VCaP (cell line): ENCODE data around the gene TEAD2.
"Not testable (repeated sequence)": the region's sequence is repeated elsewhere in the genome, so short reads cannot be mapped to it uniquely, and the experiment has no call there.

Experiments
- H3K27ac ChIP-seq: fragments of 450-650 bp; 2 replicates; pipeline ENCODE4 v1.5.1; 2017
- CTCF ChIP-seq: fragments of 450-650 bp; conservative IDR thresholded peaks from 2 replicates; pipeline ENCODE4 v1.5.1; 2017; ENCODE audit warnings: mild to moderate bottlenecking, moderate library complexity

Gene TEAD2

DNA sequence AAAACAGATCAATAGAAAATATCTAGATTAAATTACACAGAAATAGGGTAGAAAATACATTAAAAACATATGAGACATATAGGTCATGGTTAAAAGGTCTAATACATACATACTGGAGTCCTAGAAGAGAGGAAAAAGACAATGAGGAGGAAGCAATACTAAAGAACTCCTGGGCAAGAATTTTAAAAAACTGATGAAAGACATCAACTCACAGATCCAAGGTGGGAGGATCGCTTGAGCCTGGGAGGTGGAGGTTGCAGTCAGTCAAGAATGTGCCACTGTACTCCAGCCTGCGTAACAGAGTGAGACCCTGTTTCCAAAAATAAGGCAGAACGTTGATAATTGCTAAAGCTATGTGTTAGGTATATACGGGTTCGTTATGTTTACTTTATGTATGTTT, 20.4 kb upstream of the TEAD2 start:
- no peak for TF ChIP-seq CTCF

DNA sequence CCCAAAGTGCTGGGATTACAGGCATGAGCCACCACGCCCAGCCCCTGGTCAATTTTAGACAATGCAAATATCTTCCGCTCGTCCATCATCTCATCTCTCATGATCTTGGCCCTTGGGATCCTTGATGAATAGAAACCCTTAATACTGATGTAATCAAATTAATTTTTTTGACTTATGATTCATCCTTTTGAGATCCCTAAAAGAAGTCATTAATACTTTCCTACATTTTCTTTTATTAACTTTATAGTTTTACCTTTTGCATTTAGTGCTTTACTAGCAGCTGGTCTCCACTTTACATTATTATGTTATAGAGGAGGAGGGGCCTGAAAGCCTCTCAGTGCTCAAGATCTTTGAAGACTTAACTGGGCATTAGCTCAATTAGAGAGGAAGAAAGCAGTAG, 18.2 kb upstream of the TEAD2 start:
- TF ChIP-seq CTCF: no peak

More for the DNA sequence above, 20.4 kb upstream of the TEAD2 start:
- no peak overlapping the region for H3K27ac ChIP-seq

GRCh38 chr19:49378512-49378911, 16.3 kb upstream of the TEAD2 start:
- no peak overlapping the region for H3K27ac ChIP-seq
- no peak for TF ChIP-seq CTCF

More for the DNA sequence above, 18.2 kb upstream of the TEAD2 start:
- H3K27ac ChIP-seq: no peak overlapping the region

DNA sequence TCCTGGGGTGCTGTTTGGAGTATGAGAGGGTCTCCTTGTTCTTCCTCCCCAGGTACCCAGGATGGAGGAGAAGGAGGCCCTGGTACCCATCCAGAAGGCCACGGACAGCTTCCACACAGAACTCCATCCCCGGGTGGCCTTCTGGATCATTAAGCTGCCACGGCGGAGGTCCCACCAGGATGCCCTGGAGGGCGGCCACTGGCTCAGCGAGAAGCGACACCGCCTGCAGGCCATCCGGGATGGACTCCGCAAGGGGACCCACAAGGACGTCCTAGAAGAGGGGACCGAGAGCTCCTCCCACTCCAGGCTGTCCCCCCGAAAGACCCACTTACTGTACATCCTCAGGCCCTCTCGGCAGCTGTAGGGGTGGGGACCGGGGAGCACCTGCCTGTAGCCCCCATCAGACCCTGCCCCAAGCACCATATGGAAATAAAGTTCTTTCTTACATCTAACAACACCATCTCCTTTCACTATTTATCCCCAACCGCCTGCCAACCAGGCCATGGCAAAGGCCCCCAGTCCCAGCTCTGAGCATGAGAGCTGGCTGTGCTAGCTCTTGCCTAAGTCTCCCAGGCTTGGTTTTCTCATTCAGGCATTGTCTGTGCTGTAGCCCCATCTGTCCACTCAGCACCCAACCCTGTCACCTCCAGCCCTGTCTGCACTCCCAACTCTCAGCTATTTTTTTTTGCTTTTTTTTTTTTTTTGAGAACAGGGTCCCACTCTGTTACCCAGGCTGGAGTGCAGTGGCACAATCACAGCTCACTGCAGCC, 12.6 kb upstream of the TEAD2 start:
- no peak overlapping the region for H3K27ac ChIP-seq
- TF ChIP-seq CTCF: no peak

DNA sequence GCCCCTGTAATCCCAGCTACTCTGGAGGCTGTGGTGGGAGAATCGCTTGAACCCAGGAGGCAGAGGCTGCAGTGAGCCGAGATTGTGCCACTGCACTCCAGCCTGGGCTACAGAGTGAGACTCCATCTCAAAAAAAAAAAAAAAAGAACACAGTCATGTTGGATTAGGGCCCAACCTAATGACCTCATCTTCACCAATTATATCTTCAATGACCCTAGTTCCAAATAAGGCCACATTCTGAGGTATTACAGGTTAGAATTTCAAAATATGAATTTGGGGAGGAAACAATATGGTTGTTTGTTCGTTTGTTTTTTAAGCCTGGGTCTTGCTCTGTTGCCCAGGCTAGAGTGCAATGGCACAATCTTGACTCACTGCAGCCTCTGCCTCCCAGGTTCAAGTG, 11.0 kb upstream of the TEAD2 start:
- not testable (repeated sequence) for H3K27ac ChIP-seq

DNA sequence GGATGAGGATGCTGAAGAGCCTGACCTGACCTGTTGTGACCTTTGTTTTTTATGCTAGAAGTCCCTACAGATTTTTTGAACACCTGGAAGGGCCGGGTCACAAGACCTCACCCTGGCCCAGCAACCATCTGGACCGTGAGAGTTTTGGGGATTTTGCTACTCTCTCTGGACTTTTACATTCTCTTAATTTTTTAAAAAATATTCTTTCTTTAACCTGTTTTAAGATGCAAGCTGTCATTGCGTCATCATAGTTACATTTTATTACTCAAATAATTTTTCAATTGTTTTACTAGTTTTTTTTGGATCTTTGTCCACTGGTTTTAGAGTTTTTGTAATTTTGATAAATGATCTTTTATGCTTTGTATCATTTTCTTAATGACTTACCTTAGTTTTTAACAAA, 9.0 kb upstream of the TEAD2 start:
- TF ChIP-seq CTCF: no peak
- no peak overlapping the region for H3K27ac ChIP-seq

DNA sequence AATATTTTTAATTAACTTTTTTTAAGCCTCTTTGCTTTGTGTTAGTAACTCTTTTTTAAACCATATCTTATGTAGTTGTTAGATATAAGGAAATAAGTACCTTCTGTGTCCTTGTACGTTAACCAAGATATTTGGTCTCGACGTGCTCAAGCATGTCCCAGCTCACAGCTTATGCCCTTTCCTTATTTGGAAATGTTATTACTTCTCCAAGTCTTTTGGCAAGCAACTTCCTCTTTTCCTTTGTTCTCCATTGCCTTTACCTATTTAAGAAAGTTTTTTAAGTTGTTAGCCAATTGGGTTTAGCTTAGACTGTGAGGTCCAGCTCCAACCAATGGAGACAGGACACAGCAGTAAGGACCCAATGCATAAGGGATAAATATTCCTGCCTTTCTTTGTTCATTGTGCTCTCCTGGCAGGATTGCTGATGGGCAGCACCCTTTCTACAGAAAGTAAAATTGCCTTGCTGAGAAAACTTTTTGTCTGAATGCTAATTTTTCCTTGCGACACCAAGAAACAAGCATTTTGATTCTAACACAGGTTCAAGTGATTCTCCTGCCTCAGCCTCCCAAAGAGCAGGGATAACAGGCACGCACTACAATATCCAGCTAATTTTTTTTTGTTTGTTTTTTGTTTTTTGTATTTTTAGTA, 6.6 kb upstream of the TEAD2 start:
- no peak for TF ChIP-seq CTCF
- no peak overlapping the region for H3K27ac ChIP-seq

DNA sequence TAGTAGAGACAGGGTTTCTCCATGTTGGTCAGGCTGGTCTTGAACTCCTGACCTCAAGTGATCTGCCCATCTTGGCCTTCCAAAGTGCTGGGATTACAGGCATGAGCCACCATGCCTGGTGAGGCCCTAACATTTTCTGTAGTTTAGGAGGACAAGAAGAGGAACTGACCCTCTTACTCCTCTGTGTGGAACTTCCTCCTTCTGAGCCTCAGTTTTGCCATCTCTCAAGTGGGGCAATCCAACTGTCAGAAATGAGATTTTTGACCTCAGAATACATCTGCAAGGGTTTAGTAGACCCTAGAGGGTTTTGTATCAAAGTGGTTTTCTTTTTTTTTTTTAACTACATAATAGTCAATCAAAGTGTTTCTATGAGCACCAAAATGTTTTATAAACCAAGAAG, 3.9 kb upstream of the TEAD2 start:
- TF ChIP-seq CTCF: no peak

More for the DNA sequence above, 3.9 kb upstream of the TEAD2 start:
- no peak overlapping the region for H3K27ac ChIP-seq
